Thyroid gland (tissue), 4 donors: ENCODE data around the gene LRRC37A3. TPM values are rescaled to one million over a fixed set of nuclear protein-coding genes. Genes with fewer than 3 reads are reported as not detected.
"Not testable (repeated sequence)": the region's sequence is repeated elsewhere in the genome, so short reads cannot be mapped to it uniquely, and the experiment has no call there.

ENCODE experiments used
- DNase-seq, 2 donors: peaks; one replicate each; pipeline ENCODE4 v3.0.0-alpha.2; 2019
- H3K27ac ChIP-seq, 3 donors: fragments of 200-600 bp; sonication (generic); 1 replicate in 2 of 3; 2 replicates in 1 of 3; pipeline ENCODE4 v1.5.1; 2016 to 2019; ENCODE audit warnings: mild to moderate bottlenecking in 1 of 3, moderate library complexity in 1 of 3
- H3K27me3 ChIP-seq: fragments of 200-600 bp; sonication (generic); one replicate; pipeline ENCODE4 v1.5.1; 2019
- H3K36me3 ChIP-seq, 2 donors: fragments of 200-600 bp; sonication (generic); one replicate each; pipeline ENCODE4 v1.5.1; 2016 to 2019
- H3K4me1 ChIP-seq, 2 donors: fragments of 200-600 bp; sonication (generic); one replicate each; pipeline ENCODE4 v1.5.1; 2017 to 2019
- H3K4me3 ChIP-seq, 3 donors: fragments of 200-600 bp; sonication (generic); replicated peaks in 1 of 3; 1 replicate in 2 of 3; 2 replicates in 1 of 3; pipeline ENCODE4 v1.5.1; 2016; ENCODE audit warnings: mild to moderate bottlenecking in 1 of 3
- H3K9me3 ChIP-seq: fragments of 200-600 bp; sonication (generic); one replicate; pipeline ENCODE4 v1.5.1; 2017
- POLR2A ChIP-seq, 2 donors: fragments of 450-650 bp; IDR thresholded peaks; one replicate each; pipeline ENCODE4 v1.6.1; 2017; ENCODE audit warnings: antibody characterized with exemption in 2 of 2, mild to moderate bottlenecking in 2 of 2, moderate library complexity in 1 of 2
- WGBS, 2 donors: methylation state at CpG; one replicate each; pipeline ENCODE4 v1.1.5; 2017; 5-methylcytosine and 5-hydroxymethylcytosine counted together
- intact Hi-C: fragments of 100-400 bp; cut with DNase I; formaldehyde crosslinking; loops from one replicate; pipeline ENCODE4 v1.15.1; 2023
- total RNA-seq, 4 donors: library from RNA; depleted of rRNA; stranded (reverse); fragments of >200 nt; gene quantifications; one replicate each; pipeline ENCODE4 v1.2.3, GENCODE V29; 2016
- TF ChIP-seq, protein P1 (sequence below), 6 experiments: fragments of 200-600 bp in 3 of 6; fragments of 450-650 bp in 3 of 6; sonication (generic) in 3 of 6; IDR thresholded peaks; one replicate each; pipeline ENCODE4 v1.5.1; 2016 to 2019; ENCODE audit warnings: antibody characterized with exemption in 6 of 6, mild to moderate bottlenecking in 2 of 6, inconsistent platforms in 1 of 6, moderate library complexity in 1 of 6

The LRRC37A3 gene
- total RNA-seq, 4 donors from 2014 or later, result 9.2 to 20.3 (median 12.8) TPM

DNA sequence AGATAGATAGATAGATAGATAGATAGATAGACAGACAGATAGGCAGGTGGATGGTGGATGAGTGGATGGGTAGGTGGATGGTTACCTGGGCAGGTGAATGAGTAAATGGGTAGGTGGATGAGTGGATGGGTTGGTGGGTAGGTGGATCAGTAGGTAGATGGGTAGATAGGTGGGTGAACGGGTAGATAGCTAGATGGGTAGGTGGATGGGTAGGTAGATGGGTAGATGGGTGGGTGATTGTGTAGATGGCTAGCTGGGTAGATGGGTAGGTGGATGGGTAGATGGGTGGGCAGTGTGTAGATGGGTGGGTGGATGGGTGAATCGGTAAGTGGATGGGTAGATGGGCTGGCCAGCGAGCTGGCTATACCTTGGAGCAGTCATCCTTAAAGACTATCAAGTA, 21.8 kb upstream of the LRRC37A3 start:
- Histone ChIP-seq H3K9me3 (no peaks in the 10 kb centered on the region), H3K36me3 (no peaks in the 10 kb centered on the region), H3K27me3 (no peaks in the 10 kb centered on the region), H3K27ac (no peak overlapping the region), H3K4me3 (no peak overlapping the region), H3K4me1 (peaks cover 5 to 8% of the 10 kb centered on the region in 2 donors)
- intact Hi-C loops, result no loop called here
- WGBS, 2 donors, result 84 to 91% methylated on average over 3 of the region's 3 CpGs
- no peak for TF ChIP-seq POLR2A (IDR thresholded peaks at IDR 0.05)
- TF ChIP-seq, protein P1, sequence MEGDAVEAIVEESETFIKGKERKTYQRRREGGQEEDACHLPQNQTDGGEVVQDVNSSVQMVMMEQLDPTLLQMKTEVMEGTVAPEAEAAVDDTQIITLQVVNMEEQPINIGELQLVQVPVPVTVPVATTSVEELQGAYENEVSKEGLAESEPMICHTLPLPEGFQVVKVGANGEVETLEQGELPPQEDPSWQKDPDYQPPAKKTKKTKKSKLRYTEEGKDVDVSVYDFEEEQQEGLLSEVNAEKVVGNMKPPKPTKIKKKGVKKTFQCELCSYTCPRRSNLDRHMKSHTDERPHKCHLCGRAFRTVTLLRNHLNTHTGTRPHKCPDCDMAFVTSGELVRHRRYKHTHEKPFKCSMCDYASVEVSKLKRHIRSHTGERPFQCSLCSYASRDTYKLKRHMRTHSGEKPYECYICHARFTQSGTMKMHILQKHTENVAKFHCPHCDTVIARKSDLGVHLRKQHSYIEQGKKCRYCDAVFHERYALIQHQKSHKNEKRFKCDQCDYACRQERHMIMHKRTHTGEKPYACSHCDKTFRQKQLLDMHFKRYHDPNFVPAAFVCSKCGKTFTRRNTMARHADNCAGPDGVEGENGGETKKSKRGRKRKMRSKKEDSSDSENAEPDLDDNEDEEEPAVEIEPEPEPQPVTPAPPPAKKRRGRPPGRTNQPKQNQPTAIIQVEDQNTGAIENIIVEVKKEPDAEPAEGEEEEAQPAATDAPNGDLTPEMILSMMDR (IDR thresholded peaks at IDR 0.05), result no peak
- DNase-seq, result no peak

DNA sequence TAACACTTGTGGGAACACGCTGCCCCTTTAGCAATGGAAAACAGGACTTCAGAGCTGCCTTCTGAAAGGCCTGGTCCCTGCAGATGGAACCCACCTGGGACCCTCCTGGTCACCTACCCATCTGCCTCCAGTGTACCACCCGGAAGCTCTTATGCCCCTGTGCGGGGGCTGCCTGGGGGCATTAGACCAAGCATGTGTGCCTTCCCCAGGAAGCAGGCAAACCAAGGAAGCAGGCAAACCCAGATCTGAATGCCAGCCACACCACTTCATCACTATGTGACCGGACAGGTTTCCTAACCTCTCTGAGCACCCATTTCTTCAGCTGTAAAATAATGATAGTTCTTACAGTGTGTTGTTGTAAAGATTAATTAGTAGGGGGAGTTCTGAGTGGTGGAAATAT, 20.8 kb upstream of the LRRC37A3 start:
- TF ChIP-seq, protein P1 (IDR thresholded peaks at IDR 0.05), result no peak
- no peak for TF ChIP-seq POLR2A (IDR thresholded peaks at IDR 0.05)

DNA sequence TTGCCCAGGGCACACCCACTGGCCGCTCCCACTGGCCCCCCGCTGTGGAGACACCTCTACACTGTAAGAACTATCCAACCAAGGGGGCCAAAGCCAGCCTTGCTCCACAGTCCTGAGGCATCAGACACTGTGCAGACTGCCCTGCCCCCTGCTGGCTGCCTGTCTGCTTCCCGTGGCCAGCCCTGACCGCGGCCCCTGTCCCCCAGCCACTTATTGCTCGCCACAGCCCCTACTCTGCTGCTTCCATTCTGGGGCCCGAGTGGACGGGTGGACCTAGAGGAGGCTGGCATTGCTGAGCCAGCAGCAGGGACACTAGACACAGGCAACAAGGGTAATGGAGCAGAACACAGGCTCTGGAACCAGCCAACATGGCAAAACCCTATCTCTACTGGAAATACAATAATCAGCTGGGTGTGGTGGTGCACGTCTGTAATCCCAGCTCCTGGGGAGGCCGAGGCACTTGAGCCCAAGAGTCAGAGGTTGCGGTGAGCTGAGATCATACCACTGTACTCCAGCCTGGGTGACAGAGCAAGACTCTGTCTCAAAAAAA, 19.7 kb upstream of the LRRC37A3 start:
- no peaks in the 10 kb centered on the region for H3K27me3 ChIP-seq
- H3K36me3 ChIP-seq, result no peaks in the 10 kb centered on the region
- peaks cover 5 to 8% of the 10 kb centered on the region in 2 donors for H3K4me1 ChIP-seq
- intact Hi-C loops, result no loop called here
- no peak overlapping the region for H3K27ac ChIP-seq
- no peaks in the 10 kb centered on the region for H3K9me3 ChIP-seq
- 9 to 34% methylated on average over 5 to 9 of the region's 11 CpGs for WGBS, 2 donors
- peak; percentile 37 to 48 for DNase-seq
- TF ChIP-seq, protein P1 (IDR thresholded peaks at IDR 0.05), result peak in 3 of 6 experiments; percentile 21 to 44 (median 42)
- TF ChIP-seq POLR2A (IDR thresholded peaks at IDR 0.05), result no peak
- no peak overlapping the region for H3K4me3 ChIP-seq

More for the DNA sequence above, 20.8 kb upstream of the LRRC37A3 start:
- DNase-seq, result no peak
- no peaks in the 10 kb centered on the region for H3K27me3 ChIP-seq
- H3K4me1 ChIP-seq, result peaks cover 5 to 8% of the 10 kb centered on the region in 2 donors
- no peak overlapping the region for H3K27ac ChIP-seq
- H3K9me3 ChIP-seq, result no peaks in the 10 kb centered on the region
- 94 to 95% methylated on average over 4 of the region's 4 CpGs for WGBS, 2 donors
- no peaks in the 10 kb centered on the region for H3K36me3 ChIP-seq
- no peak overlapping the region for H3K4me3 ChIP-seq
- intact Hi-C loops, result no loop called here

GRCh38 chr17:64938290-64938689, 19.0 kb upstream of the LRRC37A3 start:
- no peaks in the 10 kb centered on the region for H3K36me3 ChIP-seq
- peaks cover 5 to 8% of the 10 kb centered on the region in 2 donors for H3K4me1 ChIP-seq
- no peaks in the 10 kb centered on the region for H3K9me3 ChIP-seq
- intact Hi-C loops, result no loop called here
- TF ChIP-seq, protein P1 (IDR thresholded peaks at IDR 0.05), result no peak
- TF ChIP-seq POLR2A (IDR thresholded peaks at IDR 0.05), result no peak
- H3K27ac ChIP-seq, result no peak overlapping the region
- H3K4me3 ChIP-seq, result no peak overlapping the region
- H3K27me3 ChIP-seq, result no peaks in the 10 kb centered on the region
- DNase-seq, result no peak

DNA sequence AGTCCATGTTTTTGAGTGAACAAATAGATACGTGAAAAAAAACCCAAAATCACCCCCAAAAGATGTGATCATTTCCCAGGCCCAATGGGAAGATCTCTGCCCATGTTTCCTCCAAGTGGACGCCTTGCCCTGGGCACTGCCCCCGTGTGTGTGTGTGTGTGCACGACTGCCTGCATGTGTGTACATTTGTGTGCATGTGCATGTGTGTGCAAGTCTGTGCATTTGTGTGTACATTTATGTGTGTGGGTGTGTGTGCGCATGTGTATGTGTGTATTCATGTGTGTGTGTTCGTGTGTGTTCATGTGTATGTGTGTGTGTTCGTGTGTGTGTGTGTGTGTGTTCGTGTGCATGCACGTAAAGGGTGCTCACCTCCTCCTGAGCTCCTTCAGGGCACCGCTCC, 16.8 kb upstream of the LRRC37A3 start:
- no peak for DNase-seq
- no peak overlapping the region for H3K27ac ChIP-seq
- H3K27me3 ChIP-seq, result no peaks in the 10 kb centered on the region
- 92 to 98% methylated on average over 10 of the region's 10 CpGs for WGBS, 2 donors
- no peaks in the 10 kb centered on the region for H3K36me3 ChIP-seq
- peaks cover 5 to 8% of the 10 kb centered on the region in 2 donors for H3K4me1 ChIP-seq
- TF ChIP-seq POLR2A (IDR thresholded peaks at IDR 0.05), result no peak
- TF ChIP-seq, protein P1 (IDR thresholded peaks at IDR 0.05), result no peak
- H3K9me3 ChIP-seq, result no peaks in the 10 kb centered on the region
- intact Hi-C loops, result no loop called here
- H3K4me3 ChIP-seq, result no peak overlapping the region

- DNase-seq, H3K27me3 ChIP-seq, H3K9me3 ChIP-seq, H3K4me3 ChIP-seq, intact Hi-C loops, H3K4me1 ChIP-seq, H3K36me3 ChIP-seq, H3K27ac ChIP-seq: not testable (repeated sequence)
- 95 to 98% methylated on average over 5 to 6 of the region's 6 CpGs for WGBS, 2 donors
These were observed 15.1 kb upstream of the LRRC37A3 start for GRCh38 chr17:64934284-64934778.

DNA sequence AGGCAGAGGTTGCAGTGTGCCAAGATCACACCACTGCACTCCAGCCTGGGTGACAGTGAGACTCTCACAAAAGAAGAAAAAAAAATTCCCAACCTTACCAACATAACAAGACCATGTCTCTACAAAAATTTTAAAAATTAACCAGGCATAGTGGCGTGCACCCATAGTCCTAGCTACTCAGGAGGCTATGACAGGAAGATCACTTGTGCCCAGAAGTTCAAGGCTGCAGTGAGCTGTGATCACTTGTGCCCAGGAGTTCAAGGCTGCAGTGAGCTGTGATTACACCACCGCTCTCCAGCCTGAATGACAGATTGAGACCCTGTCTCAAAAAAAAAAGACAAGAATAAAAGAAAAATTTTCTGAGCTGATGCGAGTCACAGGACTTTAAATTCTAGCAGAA, 13.6 kb upstream of the LRRC37A3 start:
- H3K36me3 ChIP-seq, intact Hi-C loops, H3K9me3 ChIP-seq, H3K4me3 ChIP-seq, H3K27ac ChIP-seq, DNase-seq, H3K27me3 ChIP-seq, H3K4me1 ChIP-seq: not testable (repeated sequence)
- 92 to 93% methylated on average over 3 of the region's 3 CpGs for WGBS, 2 donors

DNA sequence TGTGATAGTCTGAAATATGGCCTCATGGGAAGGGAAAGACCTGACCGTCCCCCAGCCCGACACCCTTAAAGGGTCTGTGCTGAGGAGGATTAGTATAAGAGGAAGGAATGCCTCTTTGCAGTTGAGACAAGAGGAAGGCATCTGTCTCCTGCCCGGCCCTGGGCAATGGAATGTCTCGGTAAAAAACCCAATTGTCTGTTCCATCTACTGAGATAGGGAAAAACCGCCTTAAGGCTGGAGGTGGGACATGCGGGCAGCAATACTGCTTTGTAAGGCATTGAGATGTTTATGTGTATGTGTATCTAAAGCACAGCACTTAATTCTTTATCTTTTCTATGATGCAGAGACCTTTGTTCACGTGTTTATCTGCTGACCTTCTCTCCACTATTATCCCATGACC, 11.1 kb upstream of the LRRC37A3 start:
- H3K4me1 ChIP-seq, H3K4me3 ChIP-seq, H3K36me3 ChIP-seq, H3K27me3 ChIP-seq, DNase-seq, H3K27ac ChIP-seq, H3K9me3 ChIP-seq, intact Hi-C loops: not testable (repeated sequence)
- 69 to 80% methylated on average over 7 of the region's 7 CpGs for WGBS, 2 donors
